ENCODE results near the gene FSTL3. TPM values are rescaled to one million over a fixed set of nuclear protein-coding genes. Genes with fewer than 3 reads are reported as not detected.

FSTL3 gene
- total RNA-seq, 1 experiment from 2014 or later = 6.0 TPM

- POLR2A ChIA-PET (ENCODE audit: low non-redundant PET) = no interaction called here
- CTCF ChIA-PET = no interaction called here
- Histone ChIP-seq H3K4me1 (ENCODE audit: insufficient read depth, low read length, poor library complexity, severe bottlenecking) (no peaks in the 10 kb centered on the region), H3K4me3 (ENCODE audit: low read depth, low read length, poor library complexity, severe bottlenecking) (no peak overlapping the region), H3K9me3 (ENCODE audit: low read depth, low read length, poor library complexity, severe bottlenecking) (no peaks in the 10 kb centered on the region), H3K27me3 (replicated peaks; ENCODE audit: insufficient read depth, low read depth, low read length, poor library complexity) (no peaks in the 10 kb centered on the region), H3K27ac (ENCODE audit: low read depth, low read length, poor library complexity, severe bottlenecking) (no peak overlapping the region), H3K36me3 (ENCODE audit: insufficient read depth, low read length, poor library complexity, severe bottlenecking) (peaks cover 65% of the 10 kb centered on the region)
- no peak for TF ChIP-seq CTCF (conservative IDR thresholded peaks at IDR 0.05; ENCODE audit: low read depth, low read length)
- no peak for TF ChIP-seq EZH2 (IDR thresholded peaks at IDR 0.05; ENCODE audit: borderline replicate concordance, low read depth, low read length, poor library complexity, severe bottlenecking)
- intact Hi-C loops (cut with micrococcal nuclease; ENCODE audit: unreplicated experiment) = no loop called here
- DNase-seq (ENCODE audit: low spot score) = no peak
- BruUV-seq (replicated peaks) = no TSS peak
Observed at GRCh38 chr19:651991-652390, 24.2 kb upstream of the FSTL3 start.

DNA sequence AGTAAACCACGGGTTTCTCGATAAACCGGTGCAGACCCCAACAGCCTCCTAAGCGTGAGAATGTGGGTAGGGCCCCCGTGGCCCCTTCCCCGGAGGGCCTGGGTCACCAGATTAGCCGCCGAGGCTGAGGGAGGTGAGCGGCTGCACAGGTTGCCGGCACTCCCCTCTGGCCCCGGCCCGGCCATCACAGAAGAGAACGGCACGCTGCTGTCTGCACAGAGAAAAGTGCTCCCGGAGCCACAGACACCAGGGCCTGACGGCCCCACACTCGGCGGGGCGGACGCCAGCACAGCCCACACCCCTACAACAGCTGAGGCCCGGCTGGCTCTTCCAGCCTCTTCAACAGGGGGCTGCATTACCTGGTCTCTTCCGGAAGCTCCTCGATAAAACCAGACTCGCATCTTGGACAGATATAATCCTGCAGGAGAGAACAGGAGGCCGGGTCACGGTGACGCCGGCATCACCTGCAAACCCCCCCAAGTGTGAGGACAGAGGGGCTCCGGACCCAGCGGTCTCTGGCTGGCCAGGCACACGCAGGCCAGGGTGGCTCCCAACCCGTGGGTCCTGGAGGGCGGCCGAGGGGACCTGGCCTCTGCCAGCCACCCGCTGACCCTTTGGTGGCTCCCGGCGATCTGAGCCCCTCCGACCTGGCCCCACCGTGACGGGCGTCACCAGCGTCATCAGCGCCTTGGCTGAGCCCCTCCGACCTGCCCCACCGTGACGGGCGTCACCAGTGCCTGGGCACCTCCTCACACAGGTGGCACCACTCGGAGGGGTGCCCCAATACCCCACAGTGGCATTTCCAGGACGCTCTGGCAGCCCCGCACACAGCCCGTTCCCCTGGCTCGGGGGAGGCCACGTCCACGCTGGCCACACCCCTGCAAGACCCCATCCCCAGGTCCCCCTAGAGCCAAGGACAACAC, 23.5 kb upstream of the FSTL3 start:
- ChIA-PET CTCF (no interaction called here), POLR2A (ENCODE audit: low non-redundant PET) (no interaction called here)
- Histone ChIP-seq H3K4me3 (ENCODE audit: low read depth, low read length, poor library complexity, severe bottlenecking) (no peak overlapping the region), H3K9me3 (ENCODE audit: low read depth, low read length, poor library complexity, severe bottlenecking) (no peaks in the 10 kb centered on the region), H3K27me3 (replicated peaks; ENCODE audit: insufficient read depth, low read depth, low read length, poor library complexity) (no peaks in the 10 kb centered on the region), H3K4me1 (ENCODE audit: insufficient read depth, low read length, poor library complexity, severe bottlenecking) (no peaks in the 10 kb centered on the region), H3K36me3 (ENCODE audit: insufficient read depth, low read length, poor library complexity, severe bottlenecking) (peaks cover 60% of the 10 kb centered on the region), H3K27ac (ENCODE audit: low read depth, low read length, poor library complexity, severe bottlenecking) (no peak overlapping the region)
- TF ChIP-seq EZH2 (IDR thresholded peaks at IDR 0.05; ENCODE audit: borderline replicate concordance, low read depth, low read length, poor library complexity, severe bottlenecking) = no peak
- TF ChIP-seq CTCF (conservative IDR thresholded peaks at IDR 0.05; ENCODE audit: low read depth, low read length) = no peak
- intact Hi-C loops (cut with micrococcal nuclease; ENCODE audit: unreplicated experiment) = no loop called here
- no peak for DNase-seq (ENCODE audit: low spot score)
- BruUV-seq (replicated peaks) = no TSS peak

GRCh38 chr19:653425-653824, 22.8 kb upstream of the FSTL3 start:
- no peaks in the 10 kb centered on the region for H3K9me3 ChIP-seq (ENCODE audit: low read depth, low read length, poor library complexity, severe bottlenecking)
- ChIA-PET POLR2A (ENCODE audit: low non-redundant PET) (no interaction called here), CTCF (no interaction called here)
- TF ChIP-seq EZH2 (IDR thresholded peaks at IDR 0.05; ENCODE audit: borderline replicate concordance, low read depth, low read length, poor library complexity, severe bottlenecking) (no peak), CTCF (conservative IDR thresholded peaks at IDR 0.05; ENCODE audit: low read depth, low read length) (no peak)
- no peak overlapping the region for H3K4me3 ChIP-seq (ENCODE audit: low read depth, low read length, poor library complexity, severe bottlenecking)
- intact Hi-C loops (cut with micrococcal nuclease; ENCODE audit: unreplicated experiment) = no loop called here
- no peak for DNase-seq (ENCODE audit: low spot score)
- peaks cover 55% of the 10 kb centered on the region for H3K36me3 ChIP-seq (ENCODE audit: insufficient read depth, low read length, poor library complexity, severe bottlenecking)
- H3K27ac ChIP-seq (ENCODE audit: low read depth, low read length, poor library complexity, severe bottlenecking) = no peak overlapping the region
- H3K27me3 ChIP-seq (replicated peaks; ENCODE audit: insufficient read depth, low read depth, low read length, poor library complexity) = no peaks in the 10 kb centered on the region
- H3K4me1 ChIP-seq (ENCODE audit: insufficient read depth, low read length, poor library complexity, severe bottlenecking) = no peaks in the 10 kb centered on the region
- BruUV-seq (replicated peaks) = no TSS peak

All from A673 (cell line).